Erythroblast (primary cell): ENCODE results near the gene G6PD.

ENCODE experiments used
- GATA1 ChIP-seq: IDR thresholded peaks from 2 replicates; pipeline ENCODE4 v1.6.1; 2011; ENCODE audit warnings: low read depth, mild to moderate bottlenecking, control low read depth, low read length, moderate library complexity
- POLR2A ChIP-seq: IDR thresholded peaks from 2 replicates; pipeline ENCODE4 v1.6.1; 2011; ENCODE audit warnings: mild to moderate bottlenecking, low read length

- TF ChIP-seq POLR2A (peak; percentile 82), GATA1 (no peak)
Measured at GRCh38 chrX:154515966-154516655, 30.5 kb downstream of the G6PD start, which contains the start of gene FAM3A.
